C1 segment of cervical spinal cord (tissue), 14 donors: ENCODE data around the gene PARD3B.

Experiments used
- DNase-seq, 14 donors: peaks; one replicate each; lab custom pipeline; 2025; lab: John Stamatoyannopoulos, UW

The PARD3B gene

GRCh38 chr2:204763974-204764703, 218.9 kb downstream of the PARD3B start:
- DNase-seq = no peak

GRCh38 chr2:204770735-204771134, 225.5 kb downstream of the PARD3B start:
- DNase-seq = no peak

GRCh38 chr2:204771721-204772120, 226.4 kb downstream of the PARD3B start:
- no peak for DNase-seq

GRCh38 chr2:204772546-204772945, 227.3 kb downstream of the PARD3B start:
- DNase-seq = no peak

GRCh38 chr2:204775766-204776165, 230.5 kb downstream of the PARD3B start:
- DNase-seq = no peak

- no peak for DNase-seq
These were observed 231.7 kb downstream of the PARD3B start for GRCh38 chr2:204776781-204777559.

- no peak for DNase-seq
These were observed 234.5 kb downstream of the PARD3B start for GRCh38 chr2:204779771-204780170.

- DNase-seq = no peak
These were observed 236.7 kb downstream of the PARD3B start for GRCh38 chr2:204781941-204782340.

GRCh38 chr2:204790076-204790475, 244.8 kb downstream of the PARD3B start:
- DNase-seq = no peak

- DNase-seq = no peak
These were observed 246.0 kb downstream of the PARD3B start for GRCh38 chr2:204791230-204791629.

- DNase-seq = no peak
These were observed 249.3 kb downstream of the PARD3B start for GRCh38 chr2:204794624-204795023.

GRCh38 chr2:204795156-204795555, 249.9 kb downstream of the PARD3B start:
- no peak for DNase-seq

GRCh38 chr2:204796581-204796980, 251.3 kb downstream of the PARD3B start:
- no peak for DNase-seq

GRCh38 chr2:204799791-204800190, 254.5 kb downstream of the PARD3B start:
- no peak for DNase-seq

- no peak for DNase-seq
These were observed 263.2 kb downstream of the PARD3B start for GRCh38 chr2:204808494-204808893.

- DNase-seq = no peak
These were observed 279.6 kb downstream of the PARD3B start for GRCh38 chr2:204824751-204825453.

GRCh38 chr2:204825681-204826080, 280.4 kb downstream of the PARD3B start:
- DNase-seq = no peak

- no peak for DNase-seq
These were observed 282.7 kb downstream of the PARD3B start for GRCh38 chr2:204827701-204828590.

GRCh38 chr2:204834716-204835384, 289.6 kb downstream of the PARD3B start:
- DNase-seq = no peak

GRCh38 chr2:204835786-204836185, 290.5 kb downstream of the PARD3B start:
- DNase-seq = no peak

- DNase-seq = no peak
These were observed 295.2 kb downstream of the PARD3B start for GRCh38 chr2:204840504-204840903.
